Measurements from ENCODE around the gene PRSS27.

DNA sequence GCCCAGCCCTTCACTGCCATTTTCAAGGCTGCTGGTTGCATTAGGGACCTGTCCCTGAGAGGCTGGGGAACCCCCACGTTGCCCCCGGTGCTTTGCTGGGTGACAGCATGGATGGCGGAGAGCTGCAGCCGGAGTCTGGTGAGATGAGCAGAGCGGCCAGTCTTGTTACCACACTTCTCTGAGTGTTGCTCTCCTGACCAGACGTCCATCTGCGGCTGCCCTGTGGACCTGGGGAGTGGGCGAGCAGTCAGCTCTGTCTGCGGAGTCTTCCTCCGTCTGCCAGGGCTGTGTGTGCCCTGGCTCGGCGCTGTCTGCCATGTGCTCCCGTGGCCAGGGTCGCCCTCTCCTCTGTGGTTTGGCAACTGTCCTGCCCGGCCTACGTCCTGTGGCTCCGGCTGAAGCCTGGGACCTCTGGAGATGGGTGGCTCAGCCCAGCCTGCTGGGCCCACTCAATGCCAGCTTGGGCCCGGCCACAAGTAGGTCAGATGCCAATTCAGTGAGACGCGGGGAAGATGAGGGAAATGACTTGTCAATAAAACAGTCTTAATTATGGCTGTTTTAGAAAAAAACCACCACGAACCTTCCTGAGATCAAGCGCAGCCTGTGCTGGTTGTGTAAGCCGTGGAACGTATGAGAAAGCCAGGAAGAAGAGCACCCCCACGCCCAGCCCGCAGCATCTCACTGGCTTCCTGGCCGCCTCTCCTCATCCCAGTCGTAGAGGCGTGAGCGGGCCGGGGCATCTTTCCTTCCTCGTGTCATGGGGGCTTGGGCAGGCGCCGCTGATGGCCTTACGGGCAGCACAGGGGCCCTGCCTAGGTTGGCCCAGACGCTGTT is 29.8 kb downstream of the PRSS27 start:
- TF ChIP-seq, protein P1, sequence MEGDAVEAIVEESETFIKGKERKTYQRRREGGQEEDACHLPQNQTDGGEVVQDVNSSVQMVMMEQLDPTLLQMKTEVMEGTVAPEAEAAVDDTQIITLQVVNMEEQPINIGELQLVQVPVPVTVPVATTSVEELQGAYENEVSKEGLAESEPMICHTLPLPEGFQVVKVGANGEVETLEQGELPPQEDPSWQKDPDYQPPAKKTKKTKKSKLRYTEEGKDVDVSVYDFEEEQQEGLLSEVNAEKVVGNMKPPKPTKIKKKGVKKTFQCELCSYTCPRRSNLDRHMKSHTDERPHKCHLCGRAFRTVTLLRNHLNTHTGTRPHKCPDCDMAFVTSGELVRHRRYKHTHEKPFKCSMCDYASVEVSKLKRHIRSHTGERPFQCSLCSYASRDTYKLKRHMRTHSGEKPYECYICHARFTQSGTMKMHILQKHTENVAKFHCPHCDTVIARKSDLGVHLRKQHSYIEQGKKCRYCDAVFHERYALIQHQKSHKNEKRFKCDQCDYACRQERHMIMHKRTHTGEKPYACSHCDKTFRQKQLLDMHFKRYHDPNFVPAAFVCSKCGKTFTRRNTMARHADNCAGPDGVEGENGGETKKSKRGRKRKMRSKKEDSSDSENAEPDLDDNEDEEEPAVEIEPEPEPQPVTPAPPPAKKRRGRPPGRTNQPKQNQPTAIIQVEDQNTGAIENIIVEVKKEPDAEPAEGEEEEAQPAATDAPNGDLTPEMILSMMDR (IDR thresholded peaks at IDR 0.05), result no peak
- TF ChIP-seq POLR2A (IDR thresholded peaks at IDR 0.05) (no peak), POLR2AphosphoS5 (IDR thresholded peaks at IDR 0.05) (no peak)
